ENCODE results near the gene ZNF80.

ZNF80 gene

GRCh38 chr3:114213627-114214541, 23.5 kb downstream of the ZNF80 start:
- H3K4me1 ChIP-seq (ENCODE audit: insufficient read depth, insufficient read length), result peaks cover 3% of the 10 kb centered on the region
- DNase-seq (ENCODE audit: low read depth, low spot score), result no peak

GRCh38 chr3:114213292-114213626, 24.1 kb downstream of the ZNF80 start:
- Histone ChIP-seq H3K36me3 (ENCODE audit: insufficient read depth, insufficient read length, low read length) (no peaks in the 10 kb centered on the region), H3K9me3 (ENCODE audit: insufficient read depth, low read length) (no peaks in the 10 kb centered on the region), H3K4me1 (ENCODE audit: insufficient read depth, insufficient read length) (peaks cover 3% of the 10 kb centered on the region), H3K9ac (ENCODE audit: insufficient read length, low read depth) (no peak overlapping the region), H3K4me3 (ENCODE audit: insufficient read length, low read depth) (no peak overlapping the region), H3K27me3 (ENCODE audit: insufficient read depth, insufficient read length) (no peaks in the 10 kb centered on the region)
- no peak for DNase-seq (ENCODE audit: low read depth, low spot score)
- TF ChIP-seq YY1 (IDR thresholded peaks at IDR 0.05; ENCODE audit: insufficient read depth, insufficient read length) (no peak), ZNF274 (IDR thresholded peaks at IDR 0.05; ENCODE audit: low read depth, low read length) (no peak), SUZ12 (IDR thresholded peaks at IDR 0.05; ENCODE audit: extremely low read depth, insufficient read depth, insufficient read length) (no peak)

More at GRCh38 chr3:114213627-114214541, 23.5 kb downstream of the ZNF80 start:
- no peaks in the 10 kb centered on the region for H3K9me3 ChIP-seq (ENCODE audit: insufficient read depth, low read length)
- H3K4me3 ChIP-seq (ENCODE audit: insufficient read length, low read depth), result no peak overlapping the region
- H3K9ac ChIP-seq (ENCODE audit: insufficient read length, low read depth), result no peak overlapping the region
- no peaks in the 10 kb centered on the region for H3K27me3 ChIP-seq (ENCODE audit: insufficient read depth, insufficient read length)
- H3K36me3 ChIP-seq (ENCODE audit: insufficient read depth, insufficient read length, low read length), result no peaks in the 10 kb centered on the region
- no peak for TF ChIP-seq ZNF274 (IDR thresholded peaks at IDR 0.05; ENCODE audit: low read depth, low read length)
- no peak for TF ChIP-seq SUZ12 (IDR thresholded peaks at IDR 0.05; ENCODE audit: extremely low read depth, insufficient read depth, insufficient read length)
- no peak for TF ChIP-seq YY1 (IDR thresholded peaks at IDR 0.05; ENCODE audit: insufficient read depth, insufficient read length)

- H3K9ac ChIP-seq (ENCODE audit: insufficient read length, low read depth), result no peak overlapping the region
- no peak for TF ChIP-seq SUZ12 (IDR thresholded peaks at IDR 0.05; ENCODE audit: extremely low read depth, insufficient read depth, insufficient read length)
- no peak for TF ChIP-seq ZNF274 (IDR thresholded peaks at IDR 0.05; ENCODE audit: low read depth, low read length)
- TF ChIP-seq YY1 (IDR thresholded peaks at IDR 0.05; ENCODE audit: insufficient read depth, insufficient read length), result no peak
These were observed 24.7 kb downstream of the ZNF80 start for GRCh38 chr3:114212646-114213045.

DNA sequence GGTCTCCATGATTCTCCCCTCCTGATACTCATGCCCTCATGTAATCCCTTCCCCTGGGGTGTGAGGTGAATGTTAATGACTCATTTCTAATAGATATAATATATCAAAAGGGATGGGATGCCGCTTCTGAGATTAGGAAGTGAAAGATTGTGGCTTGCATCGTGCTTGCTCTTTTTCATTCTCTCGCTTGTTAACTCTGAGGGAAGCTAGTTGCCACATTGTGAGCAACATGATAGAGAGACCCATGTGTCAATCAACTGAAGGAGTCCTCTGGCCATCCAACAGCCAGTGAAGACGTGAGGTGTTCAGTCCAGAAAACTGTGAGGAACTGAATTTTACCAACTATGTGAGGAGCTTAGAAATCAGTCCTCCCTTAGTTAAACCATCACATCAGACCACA, 29.6 kb downstream of the ZNF80 start:
- H3K4me1 ChIP-seq (ENCODE audit: insufficient read depth, insufficient read length), result no peaks in the 10 kb centered on the region
- TF ChIP-seq ZNF274 (IDR thresholded peaks at IDR 0.05; ENCODE audit: low read depth, low read length) (no peak), SUZ12 (IDR thresholded peaks at IDR 0.05; ENCODE audit: extremely low read depth, insufficient read depth, insufficient read length) (no peak), YY1 (IDR thresholded peaks at IDR 0.05; ENCODE audit: insufficient read depth, insufficient read length) (no peak)
- H3K4me3 ChIP-seq (ENCODE audit: insufficient read length, low read depth), result no peak overlapping the region
- H3K36me3 ChIP-seq (ENCODE audit: insufficient read depth, insufficient read length, low read length), result no peaks in the 10 kb centered on the region
- no peaks in the 10 kb centered on the region for H3K27me3 ChIP-seq (ENCODE audit: insufficient read depth, insufficient read length)
- no peak for DNase-seq (ENCODE audit: low read depth, low spot score)
- no peaks in the 10 kb centered on the region for H3K9me3 ChIP-seq (ENCODE audit: insufficient read depth, low read length)
- H3K9ac ChIP-seq (ENCODE audit: insufficient read length, low read depth), result no peak overlapping the region

More at GRCh38 chr3:114212646-114213045, 24.7 kb downstream of the ZNF80 start:
- no peaks in the 10 kb centered on the region for H3K27me3 ChIP-seq (ENCODE audit: insufficient read depth, insufficient read length)
- no peak for DNase-seq (ENCODE audit: low read depth, low spot score)
- H3K36me3 ChIP-seq (ENCODE audit: insufficient read depth, insufficient read length, low read length), result no peaks in the 10 kb centered on the region
- peaks cover 3% of the 10 kb centered on the region for H3K4me1 ChIP-seq (ENCODE audit: insufficient read depth, insufficient read length)
- H3K9me3 ChIP-seq (ENCODE audit: insufficient read depth, low read length), result no peaks in the 10 kb centered on the region
- H3K4me3 ChIP-seq (ENCODE audit: insufficient read length, low read depth), result no peak overlapping the region

DNA sequence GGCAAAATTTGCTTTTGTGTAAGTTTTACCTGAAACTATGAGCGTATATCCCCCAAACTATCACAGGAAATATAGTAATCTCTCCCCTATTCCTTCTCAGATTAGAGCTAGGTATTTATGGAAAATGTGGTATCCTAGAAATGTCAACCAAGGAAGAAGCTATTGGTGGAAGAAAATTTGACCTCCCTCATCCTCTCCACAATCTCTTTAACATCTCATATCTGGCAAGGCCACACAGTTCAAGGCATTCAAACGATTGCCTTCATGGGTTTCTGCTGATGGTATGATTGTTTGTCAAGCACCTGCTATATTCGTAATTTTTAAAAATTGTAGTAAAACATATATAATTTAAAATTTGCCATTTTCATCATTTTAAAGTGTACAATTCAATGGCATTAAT, 31.0 kb downstream of the ZNF80 start:
- H3K9ac ChIP-seq (ENCODE audit: insufficient read length, low read depth), result no peak overlapping the region
- no peak for DNase-seq (ENCODE audit: low read depth, low spot score)
- no peaks in the 10 kb centered on the region for H3K4me1 ChIP-seq (ENCODE audit: insufficient read depth, insufficient read length)
- H3K36me3 ChIP-seq (ENCODE audit: insufficient read depth, insufficient read length, low read length), result no peaks in the 10 kb centered on the region
- H3K27me3 ChIP-seq (ENCODE audit: insufficient read depth, insufficient read length), result no peaks in the 10 kb centered on the region
- no peak overlapping the region for H3K4me3 ChIP-seq (ENCODE audit: insufficient read length, low read depth)
- no peaks in the 10 kb centered on the region for H3K9me3 ChIP-seq (ENCODE audit: insufficient read depth, low read length)
- no peak for TF ChIP-seq YY1 (IDR thresholded peaks at IDR 0.05; ENCODE audit: insufficient read depth, insufficient read length)
- no peak for TF ChIP-seq SUZ12 (IDR thresholded peaks at IDR 0.05; ENCODE audit: extremely low read depth, insufficient read depth, insufficient read length)
- no peak for TF ChIP-seq ZNF274 (IDR thresholded peaks at IDR 0.05; ENCODE audit: low read depth, low read length)

DNA sequence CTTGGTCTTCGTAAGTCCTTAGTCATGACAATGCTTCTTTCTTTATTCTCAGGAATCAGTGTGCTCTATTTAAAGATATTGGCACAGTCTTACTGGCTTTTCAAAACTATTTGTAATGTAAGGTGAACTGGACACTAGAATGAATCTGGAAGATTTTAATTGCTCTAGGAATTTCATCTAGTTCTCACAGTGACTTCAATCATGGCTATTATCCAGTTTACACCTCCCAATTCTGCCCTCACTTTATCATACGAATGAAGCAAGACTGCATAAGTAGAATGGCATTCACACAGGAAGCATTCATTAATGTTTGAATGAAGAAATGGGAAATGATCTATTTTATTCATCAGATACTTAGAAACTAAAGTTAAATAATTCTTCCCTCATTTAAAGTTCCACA, 31.8 kb downstream of the ZNF80 start:
- Histone ChIP-seq H3K9me3 (ENCODE audit: insufficient read depth, low read length) (no peaks in the 10 kb centered on the region), H3K9ac (ENCODE audit: insufficient read length, low read depth) (no peak overlapping the region), H3K4me3 (ENCODE audit: insufficient read length, low read depth) (no peak overlapping the region), H3K27me3 (ENCODE audit: insufficient read depth, insufficient read length) (no peaks in the 10 kb centered on the region), H3K36me3 (ENCODE audit: insufficient read depth, insufficient read length, low read length) (no peaks in the 10 kb centered on the region), H3K4me1 (ENCODE audit: insufficient read depth, insufficient read length) (no peaks in the 10 kb centered on the region)
- TF ChIP-seq SUZ12 (IDR thresholded peaks at IDR 0.05; ENCODE audit: extremely low read depth, insufficient read depth, insufficient read length) (no peak), ZNF274 (IDR thresholded peaks at IDR 0.05; ENCODE audit: low read depth, low read length) (no peak), YY1 (IDR thresholded peaks at IDR 0.05; ENCODE audit: insufficient read depth, insufficient read length) (no peak)
- DNase-seq (ENCODE audit: low read depth, low spot score), result no peak

DNA sequence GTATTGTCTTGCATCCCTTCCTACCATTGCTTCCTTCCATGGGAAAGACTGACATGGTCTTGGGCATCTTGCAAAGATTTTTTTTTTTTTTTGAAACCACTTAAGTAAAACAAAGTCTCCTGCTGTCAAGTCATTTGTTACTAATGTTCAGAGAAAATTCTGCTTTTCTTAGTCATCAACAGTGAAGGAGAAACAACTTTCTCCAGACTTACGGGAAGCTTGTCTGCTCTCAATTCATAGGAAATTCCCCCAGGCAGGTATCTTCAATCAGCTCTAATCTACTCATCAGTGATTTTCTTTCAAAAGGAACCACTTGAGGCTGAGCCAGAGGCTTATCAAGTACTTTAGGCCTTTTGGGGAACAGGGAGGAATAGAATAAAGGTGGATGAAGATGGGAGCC, 42.6 kb downstream of the ZNF80 start:
- Histone ChIP-seq H3K9ac (ENCODE audit: insufficient read length, low read depth) (no peak overlapping the region), H3K36me3 (ENCODE audit: insufficient read depth, insufficient read length, low read length) (no peaks in the 10 kb centered on the region), H3K27me3 (ENCODE audit: insufficient read depth, insufficient read length) (peaks cover 4% of the 10 kb centered on the region), H3K4me1 (ENCODE audit: insufficient read depth, insufficient read length) (no peaks in the 10 kb centered on the region), H3K4me3 (ENCODE audit: insufficient read length, low read depth) (no peak overlapping the region), H3K9me3 (ENCODE audit: insufficient read depth, low read length) (no peaks in the 10 kb centered on the region)
- no peak for DNase-seq (ENCODE audit: low read depth, low spot score)
- no peak for TF ChIP-seq ZNF274 (IDR thresholded peaks at IDR 0.05; ENCODE audit: low read depth, low read length)
- TF ChIP-seq YY1 (IDR thresholded peaks at IDR 0.05; ENCODE audit: insufficient read depth, insufficient read length), result no peak
- TF ChIP-seq SUZ12 (IDR thresholded peaks at IDR 0.05; ENCODE audit: extremely low read depth, insufficient read depth, insufficient read length), result no peak

Data from NT2/D1 (cell line).